SK-N-MC (cell line): ENCODE measurements around the gene SRRM4.

ENCODE experiments used
- EZH2 ChIP-seq: fragments of 200-600 bp; sonication (generic); IDR thresholded peaks from one replicate; pipeline ENCODE4 v1.6.1; 2017; ENCODE audit warnings: antibody characterized with exemption
- FOXP2 ChIP-seq: optimal IDR thresholded peaks from 2 replicates; pipeline ENCODE3; 2011; ENCODE audit warnings: mild to moderate bottlenecking, moderate library complexity; ENCODE audit not compliant: insufficient read depth; ENCODE audit errors: extremely low read length, control extremely low read depth
- POLR2AphosphoS5 ChIP-seq: IDR thresholded peaks from 2 replicates; pipeline ENCODE4 v1.6.1; 2012; ENCODE audit warnings: mild to moderate bottlenecking, low read depth, low read length, borderline replicate concordance

- no peak for TF ChIP-seq EZH2
- no peak for TF ChIP-seq POLR2AphosphoS5
- TF ChIP-seq FOXP2: no peak
Measured at GRCh38 chr12:119005913-119006312, 24.6 kb downstream of the SRRM4 start.
